ENCODE measurements around the gene EPB41L4A.

EPB41L4A gene

GRCh38 chr5:112142769-112143270 lies 276.3 kb downstream of the EPB41L4A start:
- no peak for DNase-seq

GRCh38 chr5:112141582-112141981 lies 277.5 kb downstream of the EPB41L4A start:
- no peak for DNase-seq

- DNase-seq, result no peak
Observed at GRCh38 chr5:112138526-112138925, 280.6 kb downstream of the EPB41L4A start.

- no peak for DNase-seq
Observed at GRCh38 chr5:112136773-112137172, 282.3 kb downstream of the EPB41L4A start.

GRCh38 chr5:112127861-112128260 lies 291.2 kb downstream of the EPB41L4A start:
- no peak for DNase-seq

- no peak for DNase-seq
Observed at GRCh38 chr5:112126982-112127381, 292.1 kb downstream of the EPB41L4A start.

GRCh38 chr5:112125903-112126302 lies 293.2 kb downstream of the EPB41L4A start:
- no peak for DNase-seq

GRCh38 chr5:112124788-112125187 lies 294.3 kb downstream of the EPB41L4A start:
- no peak for DNase-seq

- DNase-seq, result no peak
Observed at GRCh38 chr5:112123086-112123485, 296.0 kb downstream of the EPB41L4A start.

GRCh38 chr5:112122353-112122752 lies 296.7 kb downstream of the EPB41L4A start:
- no peak for DNase-seq

GRCh38 chr5:112121258-112121657 lies 297.8 kb downstream of the EPB41L4A start:
- no peak for DNase-seq

- no peak for DNase-seq
Observed at GRCh38 chr5:112119969-112120368, 299.1 kb downstream of the EPB41L4A start.

GRCh38 chr5:112119508-112119907 lies 299.6 kb downstream of the EPB41L4A start:
- DNase-seq, result no peak

- no peak for DNase-seq
Observed at GRCh38 chr5:112117551-112117950, 301.5 kb downstream of the EPB41L4A start.

- no peak for DNase-seq
Observed at GRCh38 chr5:112116371-112116770, 302.7 kb downstream of the EPB41L4A start.

- DNase-seq, result no peak
Observed at GRCh38 chr5:112113565-112113964, 305.5 kb downstream of the EPB41L4A start.

All from retina (tissue), 1 donor.